GM12892 (cell line): Measurements from ENCODE around the gene MYBBP1A.

Experiments used
- POLR2A ChIP-seq: IDR thresholded peaks from 2 replicates; pipeline ENCODE4 v1.6.1; 2011; ENCODE audit warnings: low read depth, low read length, control low read depth
- TAF1 ChIP-seq: IDR thresholded peaks from 2 replicates; pipeline ENCODE4 v1.6.1; 2011; ENCODE audit warnings: low read depth, mild to moderate bottlenecking, control low read depth, low read length, borderline replicate concordance

GRCh38 chr17:4550534-4551039 lies 4.6 kb downstream of the MYBBP1A start:
- TF ChIP-seq POLR2A (no peak), TAF1 (no peak)
